Stimulated activated naive B cell treated with anti-CD40 and anti-IgM and Interleukin-4, amounts not matched to agents 10 μg/mL and 1 μg/mL and 100 μg/mL, for 72 hours (primary cell): Measurements from ENCODE around the gene ULBP2.
A peak's percentile ranks its signal among the peaks of the same experiment; 100 is the strongest.

Experiments used
- ATAC-seq, 2 donors: fragments of 150-1000 bp; cut with Tn5 transposase; replicated peaks; 2 replicates each; pipeline ENCODE4 v1.10.0; 2021; ENCODE audit warnings: moderate library complexity in 1 of 2
- DNase-seq: peaks from one replicate; pipeline ENCODE4 v3.0.0; 2021
- H3K27ac Mint-ChIP-seq: one replicate; pipeline ENCODE4 v1.8.0; 2022; ENCODE audit warnings: mild to moderate bottlenecking, mixed read lengths
- H3K27me3 Mint-ChIP-seq, 2 donors: one replicate each; pipeline ENCODE4 v1.8.0; 2022; ENCODE audit warnings: mixed read lengths in 2 of 2
- H3K36me3 Mint-ChIP-seq, 2 donors: one replicate each; pipeline ENCODE4 v1.8.0; 2022; ENCODE audit warnings: mixed read lengths in 2 of 2, mild to moderate bottlenecking in 1 of 2
- H3K4me1 Mint-ChIP-seq, 2 donors: one replicate each; pipeline ENCODE4 v1.8.0; 2022; ENCODE audit warnings: mixed read lengths in 2 of 2, mild to moderate bottlenecking in 1 of 2
- H3K4me3 Mint-ChIP-seq, 2 donors: one replicate each; pipeline ENCODE4 v1.8.0; 2022; ENCODE audit warnings: mild to moderate bottlenecking in 2 of 2, mixed read lengths in 2 of 2, moderate library complexity in 1 of 2
- H3K9me3 Mint-ChIP-seq, 2 donors: one replicate each; pipeline ENCODE4 v1.8.0; 2022; ENCODE audit warnings: mixed read lengths in 2 of 2, mild to moderate bottlenecking in 1 of 2

The ULBP2 gene

GRCh38 chr6:149941583-149942460, at the start of gene ULBP2:
TSS of gene ULBP2 (plus strand) at chr6:149942014. CDS start at chr6:149942073, 59 bp downstream.
- ATAC-seq (peak; percentile 72 to 74), DNase-seq (peak; percentile 72)
- Mint-ChIP-seq H3K9me3 (no peaks in the 10 kb centered on the region), H3K36me3 (peaks cover 0 to 2% of the 10 kb centered on the region in 2 donors), H3K27me3 (peaks cover 64 to 83% of the 10 kb centered on the region in 2 donors), H3K4me1 (peaks cover 27 to 55% of the 10 kb centered on the region in 2 donors), H3K27ac (peak within 1 kb of the TSS; percentile 95), H3K4me3 (peak within 1 kb of the TSS; percentile 88 to 94)

- Mint-ChIP-seq H3K4me1 (peaks cover 2 to 5% of the 10 kb centered on the region in 2 donors), H3K4me3 (no peak overlapping the region), H3K36me3 (no peaks in the 10 kb centered on the region), H3K27me3 (peaks cover 48 to 51% of the 10 kb centered on the region in 2 donors), H3K9me3 (peaks cover 0 to 2% of the 10 kb centered on the region in 2 donors), H3K27ac (no peak overlapping the region)
- DNase-seq (no peak), ATAC-seq (no peak)
Observed at GRCh38 chr6:149895048-149895590, 46.7 kb upstream of the ULBP2 start.

GRCh38 chr6:149895833-149896271, 46.0 kb upstream of the ULBP2 start:
- Mint-ChIP-seq H3K9me3 (peaks cover 0 to 2% of the 10 kb centered on the region in 2 donors), H3K4me1 (peaks cover 2 to 5% of the 10 kb centered on the region in 2 donors), H3K27me3 (peaks cover 51 to 58% of the 10 kb centered on the region in 2 donors), H3K36me3 (no peaks in the 10 kb centered on the region), H3K4me3 (no peak overlapping the region), H3K27ac (no peak overlapping the region)
- DNase-seq (no peak), ATAC-seq (peak in 1 of 2 donors; percentile 36)

GRCh38 chr6:149896491-149896890, 45.3 kb upstream of the ULBP2 start:
- ATAC-seq (no peak), DNase-seq (no peak)
- peaks cover 51 to 57% of the 10 kb centered on the region in 2 donors for H3K27me3 Mint-ChIP-seq
- no peak overlapping the region for H3K4me3 Mint-ChIP-seq
- no peak overlapping the region for H3K27ac Mint-ChIP-seq
- peaks cover 2 to 5% of the 10 kb centered on the region in 2 donors for H3K4me1 Mint-ChIP-seq
- peaks cover 0 to 2% of the 10 kb centered on the region in 2 donors for H3K9me3 Mint-ChIP-seq
- no peaks in the 10 kb centered on the region for H3K36me3 Mint-ChIP-seq

- DNase-seq (no peak), ATAC-seq (no peak)
- Mint-ChIP-seq H3K9me3 (no peaks in the 10 kb centered on the region), H3K27ac (no peak overlapping the region), H3K4me1 (peaks cover 2 to 5% of the 10 kb centered on the region in 2 donors), H3K4me3 (no peak overlapping the region), H3K36me3 (no peaks in the 10 kb centered on the region), H3K27me3 (peaks cover 53 to 64% of the 10 kb centered on the region in 2 donors)
Observed at GRCh38 chr6:149897015-149897697, 44.7 kb upstream of the ULBP2 start.

GRCh38 chr6:149897855-149898744, 43.7 kb upstream of the ULBP2 start, which contains the start of gene RAET1E:
TSS of gene RAET1E (minus strand) at chr6:149898113. CDS start at chr6:149890901, 7,212 bp downstream.
- no peaks in the 10 kb centered on the region for H3K9me3 Mint-ChIP-seq
- no peak within 1 kb of the TSS for H3K4me3 Mint-ChIP-seq
- peaks cover 2 to 5% of the 10 kb centered on the region in 2 donors for H3K4me1 Mint-ChIP-seq
- no peak for DNase-seq
- no peak for ATAC-seq
- no peak within 1 kb of the TSS for H3K27ac Mint-ChIP-seq
- H3K27me3 Mint-ChIP-seq: peaks cover 48 to 64% of the 10 kb centered on the region in 2 donors
- H3K36me3 Mint-ChIP-seq: no peaks in the 10 kb centered on the region

GRCh38 chr6:149898966-149899365, 42.8 kb upstream of the ULBP2 start:
- H3K4me3 Mint-ChIP-seq: no peak overlapping the region
- H3K36me3 Mint-ChIP-seq: no peaks in the 10 kb centered on the region
- ATAC-seq (no peak), DNase-seq (no peak)
- H3K27ac Mint-ChIP-seq: no peak overlapping the region
- no peaks in the 10 kb centered on the region for H3K9me3 Mint-ChIP-seq
- peaks cover 2 to 5% of the 10 kb centered on the region in 2 donors for H3K4me1 Mint-ChIP-seq
- H3K27me3 Mint-ChIP-seq: peaks cover 46 to 59% of the 10 kb centered on the region in 2 donors

- Mint-ChIP-seq H3K4me1 (peaks cover 2 to 5% of the 10 kb centered on the region in 2 donors), H3K36me3 (no peaks in the 10 kb centered on the region), H3K4me3 (no peak overlapping the region), H3K27me3 (peaks cover 42 to 57% of the 10 kb centered on the region in 2 donors), H3K9me3 (no peaks in the 10 kb centered on the region), H3K27ac (no peak overlapping the region)
- ATAC-seq: no peak
- DNase-seq: no peak
Observed at GRCh38 chr6:149899486-149899885, 42.3 kb upstream of the ULBP2 start.

- H3K4me1 Mint-ChIP-seq: peaks cover 2 to 5% of the 10 kb centered on the region in 2 donors
- no peaks in the 10 kb centered on the region for H3K9me3 Mint-ChIP-seq
- no peaks in the 10 kb centered on the region for H3K36me3 Mint-ChIP-seq
- peaks cover 42 to 57% of the 10 kb centered on the region in 2 donors for H3K27me3 Mint-ChIP-seq
- H3K4me3 Mint-ChIP-seq: no peak overlapping the region
- ATAC-seq (no peak), DNase-seq (no peak)
- H3K27ac Mint-ChIP-seq: no peak overlapping the region
Observed at GRCh38 chr6:149899926-149900619, 41.7 kb upstream of the ULBP2 start.

GRCh38 chr6:149900620-149901443, 41.0 kb upstream of the ULBP2 start:
- no peak for DNase-seq
- H3K4me1 Mint-ChIP-seq: peaks cover 2 to 5% of the 10 kb centered on the region in 2 donors
- H3K9me3 Mint-ChIP-seq: no peaks in the 10 kb centered on the region

GRCh38 chr6:149901444-149902140, 40.2 kb upstream of the ULBP2 start:
- Mint-ChIP-seq H3K4me1 (peaks cover 2 to 5% of the 10 kb centered on the region in 2 donors), H3K36me3 (no peaks in the 10 kb centered on the region), H3K27me3 (peaks cover 39 to 58% of the 10 kb centered on the region in 2 donors), H3K9me3 (no peaks in the 10 kb centered on the region), H3K4me3 (no peak overlapping the region), H3K27ac (no peak overlapping the region)
- DNase-seq: no peak
- ATAC-seq: no peak

More at GRCh38 chr6:149900620-149901443, 41.0 kb upstream of the ULBP2 start:
- peaks cover 42 to 61% of the 10 kb centered on the region in 2 donors for H3K27me3 Mint-ChIP-seq
- H3K4me3 Mint-ChIP-seq: no peak overlapping the region
- no peak for ATAC-seq
- no peaks in the 10 kb centered on the region for H3K36me3 Mint-ChIP-seq
- no peak overlapping the region for H3K27ac Mint-ChIP-seq
